ENCODE results near the gene SYNPO2. TPM values are rescaled to one million over a fixed set of nuclear protein-coding genes. Genes with fewer than 3 reads are reported as not detected.
A peak's percentile ranks its signal among the peaks of the same experiment; 100 is the strongest.
"Not testable (repeated sequence)": the region's sequence is repeated elsewhere in the genome, so short reads cannot be mapped to it uniquely, and the experiment has no call there.

The SYNPO2 gene
- total RNA-seq, 1 donor from 2014 or later, result 13.3 TPM

- not testable (repeated sequence) for ATAC-seq
Observed at GRCh38 chr4:119003001-119003400, 114.3 kb downstream of the SYNPO2 start.

- no peak for ATAC-seq
Observed at GRCh38 chr4:119005928-119006460, 117.3 kb downstream of the SYNPO2 start.

GRCh38 chr4:119008761-119009160 lies 120.1 kb downstream of the SYNPO2 start:
- ATAC-seq, result no peak

- not testable (repeated sequence) for ATAC-seq
Observed at GRCh38 chr4:119010221-119010620, 121.6 kb downstream of the SYNPO2 start.

DNA sequence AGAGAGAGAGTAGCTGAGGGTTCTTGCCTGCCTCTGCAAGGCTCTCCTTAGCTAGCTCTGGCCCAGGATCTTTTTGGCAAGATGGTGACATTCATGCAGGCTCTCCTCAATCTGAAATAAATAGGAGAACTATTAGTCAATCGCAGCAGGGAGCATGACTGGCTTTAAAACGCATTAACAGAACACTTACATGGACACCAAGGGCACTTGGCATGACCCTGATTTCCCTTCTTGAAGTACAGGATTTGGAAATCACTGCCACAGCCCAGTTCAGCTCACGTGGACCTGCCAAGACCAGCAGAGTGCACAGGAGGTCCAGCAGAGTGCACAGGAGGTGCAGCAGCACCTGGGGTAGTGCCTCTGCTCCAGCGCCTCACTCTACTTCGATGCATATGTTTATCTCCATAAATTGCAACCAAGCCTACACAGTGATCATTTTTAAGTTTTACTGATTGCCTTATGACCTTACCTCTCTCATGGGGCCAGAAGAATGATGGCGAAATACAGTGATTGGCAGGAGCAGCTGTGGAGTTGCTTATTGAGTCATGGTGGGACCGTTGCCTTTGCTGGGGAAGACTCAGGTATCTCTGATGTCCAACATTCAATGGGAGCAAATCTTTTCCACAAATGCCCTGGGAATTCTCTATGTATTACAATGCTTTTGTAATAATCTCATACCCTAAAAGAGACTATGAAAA lies 122.4 kb downstream of the SYNPO2 start:
- ATAC-seq, result no peak

DNA sequence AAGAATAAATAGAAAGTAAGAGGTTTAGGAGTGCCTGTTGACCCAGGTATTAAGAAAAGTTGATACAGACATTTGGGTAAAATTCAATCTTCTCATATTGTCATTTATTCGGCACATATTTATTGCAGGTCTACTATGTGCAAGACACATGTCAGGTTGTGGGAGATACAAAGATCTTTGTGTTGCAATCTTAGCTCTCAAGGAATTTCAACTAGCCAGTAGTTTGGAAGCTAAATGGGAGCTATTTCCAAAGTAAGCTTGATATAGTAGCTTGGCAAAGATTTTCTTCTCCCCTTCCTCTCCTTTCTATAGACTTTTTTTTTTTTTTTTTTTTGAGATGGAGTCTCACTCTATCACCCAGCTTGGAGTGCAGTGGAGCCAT lies 122.9 kb downstream of the SYNPO2 start:
- no peak for ATAC-seq

DNA sequence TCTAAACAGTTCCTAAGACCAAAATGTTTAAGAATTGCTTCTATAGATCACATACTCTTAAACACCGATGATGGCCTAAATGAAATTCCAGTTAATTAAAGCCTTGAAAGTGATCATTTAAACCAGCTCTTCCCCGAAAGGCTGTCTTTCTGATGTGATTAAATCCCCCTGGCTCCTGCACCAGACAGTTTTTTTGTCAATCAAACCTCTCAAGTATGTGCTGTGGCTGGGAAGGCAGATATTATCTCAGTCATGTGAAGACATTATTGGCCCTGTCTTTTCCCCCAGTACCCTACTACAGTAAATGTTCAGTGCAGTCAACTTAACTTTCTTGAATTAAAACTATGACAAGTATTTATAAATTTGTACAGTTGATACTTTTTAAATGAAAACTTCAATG lies 126.0 kb downstream of the SYNPO2 start:
- ATAC-seq, result no peak

DNA sequence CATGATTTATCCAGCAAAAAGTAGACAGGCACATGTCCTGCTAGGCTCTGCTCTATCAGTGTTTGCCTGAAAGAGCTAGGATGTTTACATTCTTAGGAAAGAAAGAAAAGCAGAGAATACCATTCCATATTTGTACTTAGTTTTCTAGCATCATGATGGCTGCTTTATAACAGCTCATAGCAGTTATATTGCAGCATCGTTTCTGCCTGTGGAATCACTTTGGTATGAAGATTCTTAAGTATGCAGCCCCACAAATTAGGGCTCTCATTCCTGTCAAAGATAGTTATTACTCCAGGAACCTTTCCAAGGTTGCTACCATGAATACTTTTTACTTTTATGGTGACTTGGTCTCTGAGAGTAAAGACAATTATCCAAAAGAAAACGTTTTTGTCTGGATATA lies 128.0 kb downstream of the SYNPO2 start:
- ATAC-seq, result no peak

DNA sequence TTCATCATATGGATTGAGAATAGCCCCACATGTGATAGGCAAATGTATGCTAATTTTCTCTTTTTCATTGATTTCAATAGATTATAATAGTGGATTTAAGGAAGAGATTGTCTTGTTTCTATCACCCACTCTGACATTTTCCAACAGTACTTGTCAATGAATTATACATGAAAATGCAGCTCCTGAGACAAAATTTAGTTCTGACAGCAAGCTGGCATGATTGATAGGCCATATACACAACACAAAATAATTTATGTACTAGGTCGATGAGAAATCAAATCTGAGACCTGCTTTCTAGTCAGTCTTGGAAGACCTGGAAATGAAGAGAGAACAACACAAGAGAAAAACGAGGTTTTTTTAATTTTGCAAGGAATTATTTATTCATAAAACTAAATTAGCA lies 129.0 kb downstream of the SYNPO2 start:
- no peak for ATAC-seq

DNA sequence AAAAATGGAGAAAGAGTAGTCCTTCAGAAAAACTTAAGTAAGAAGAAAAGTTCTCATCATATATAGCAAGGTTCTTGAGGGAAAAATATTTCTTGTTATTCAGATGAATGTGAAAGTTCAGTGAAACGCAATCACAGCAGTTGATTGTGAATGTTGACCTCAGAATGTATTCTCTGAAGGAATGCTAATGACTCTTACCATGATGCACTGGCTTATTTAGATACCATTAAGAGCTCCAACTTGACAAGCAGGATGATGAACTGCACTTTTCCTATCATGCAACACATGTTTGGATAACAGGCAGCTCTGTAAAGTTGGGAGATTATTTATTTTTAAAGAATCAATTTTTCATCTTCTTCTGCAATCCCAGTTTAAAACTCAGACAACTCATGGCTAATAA lies 131.5 kb downstream of the SYNPO2 start:
- no peak for ATAC-seq

DNA sequence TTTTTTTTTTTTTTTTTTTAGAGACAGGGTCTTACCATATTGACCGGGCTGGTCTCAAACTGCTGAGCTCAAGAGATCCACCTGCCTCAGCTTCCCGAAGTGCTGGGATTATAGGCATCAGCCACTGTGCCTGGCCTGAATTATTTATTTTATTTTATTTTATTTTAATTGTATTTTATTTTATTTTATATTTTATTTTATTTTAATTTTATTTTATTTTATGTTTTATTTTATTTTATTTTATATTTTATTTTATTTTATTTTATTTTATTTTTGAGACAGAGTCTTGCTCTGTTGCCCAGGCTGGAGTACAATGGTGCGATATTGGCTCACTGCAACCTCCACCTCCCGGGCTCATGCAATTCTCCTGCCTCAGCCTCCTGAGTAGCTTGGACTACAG lies 133.9 kb downstream of the SYNPO2 start:
- not testable (repeated sequence) for ATAC-seq

- no peak for ATAC-seq
Observed at GRCh38 chr4:119024102-119024501, 135.4 kb downstream of the SYNPO2 start.

GRCh38 chr4:119025420-119025819 lies 136.8 kb downstream of the SYNPO2 start:
- peak; percentile 84 for ATAC-seq

DNA sequence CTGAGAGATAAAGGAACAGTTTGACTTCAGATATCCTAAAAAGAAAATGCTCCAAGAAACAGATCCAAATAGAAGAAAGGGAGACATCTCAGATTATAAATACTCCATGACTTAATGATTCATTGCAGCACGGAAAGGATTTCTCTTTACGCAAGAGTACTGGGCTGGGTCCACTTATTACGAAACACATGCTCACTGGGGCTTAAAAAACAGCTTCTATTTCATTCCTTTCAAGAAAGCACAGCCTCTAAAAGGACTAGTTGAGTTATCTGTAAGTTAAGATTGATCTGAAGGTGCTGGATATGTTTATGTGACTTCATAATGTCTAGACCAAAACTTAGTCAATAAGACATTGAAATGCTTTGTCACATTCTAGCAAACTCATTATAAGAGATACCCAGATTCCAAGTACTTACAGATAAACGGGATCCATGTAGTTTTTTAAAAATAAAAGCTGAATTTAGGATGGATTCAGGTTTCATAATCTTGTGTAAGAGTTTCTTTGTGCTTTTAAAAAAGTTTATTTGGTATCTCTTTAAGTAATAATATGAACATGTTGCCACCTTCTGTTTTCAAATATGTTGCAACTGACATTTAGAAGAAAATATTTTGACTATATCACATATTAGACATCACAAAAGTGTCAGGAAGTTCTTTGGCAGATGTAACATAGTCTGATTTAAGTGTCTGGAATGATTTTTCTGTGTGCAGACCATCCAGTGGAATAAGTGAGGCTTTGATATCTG lies 137.4 kb downstream of the SYNPO2 start:
- ATAC-seq, result peak; percentile 96

GRCh38 chr4:119026662-119027444 lies 138.2 kb downstream of the SYNPO2 start:
- no peak for ATAC-seq

DNA sequence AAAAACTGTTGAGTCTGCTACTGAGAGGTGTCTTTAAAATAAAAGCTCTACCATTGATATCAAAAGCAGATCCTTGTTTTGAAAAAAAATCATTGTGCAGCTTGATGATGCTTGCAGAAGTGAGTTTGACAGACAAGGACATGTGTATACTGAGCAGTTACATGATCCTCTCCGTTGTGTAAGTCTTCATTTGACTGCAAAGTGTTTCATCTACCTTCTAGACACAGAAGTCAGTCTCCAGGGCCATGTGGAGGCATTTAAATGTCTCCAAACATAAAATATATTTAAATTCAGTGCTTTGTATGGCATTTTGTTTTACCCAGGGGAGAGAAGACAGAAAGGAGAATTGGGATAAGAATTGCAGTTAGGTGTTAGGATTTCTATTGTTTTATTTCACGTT lies 139.2 kb downstream of the SYNPO2 start:
- no peak for ATAC-seq

DNA sequence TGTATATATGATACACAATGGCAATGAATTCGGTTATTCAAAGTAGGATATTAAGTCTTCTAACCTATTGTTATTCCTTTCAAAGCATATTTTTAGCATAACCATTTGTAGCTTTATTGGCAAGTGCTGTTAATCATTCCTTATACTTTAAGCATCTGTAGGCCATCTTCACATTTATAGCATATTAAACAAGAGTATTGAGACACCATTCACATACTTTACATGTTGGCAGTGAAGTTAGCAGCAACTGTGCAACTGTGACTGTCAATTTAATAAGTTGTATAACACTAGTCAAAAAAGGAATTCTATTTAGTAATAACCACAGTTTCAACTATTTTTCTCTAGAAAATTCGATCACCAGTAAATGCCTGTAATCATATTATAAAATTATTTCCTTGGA lies 139.6 kb downstream of the SYNPO2 start:
- ATAC-seq, result no peak

- no peak for ATAC-seq
Observed at GRCh38 chr4:119029847-119030535, 141.3 kb downstream of the SYNPO2 start.

DNA sequence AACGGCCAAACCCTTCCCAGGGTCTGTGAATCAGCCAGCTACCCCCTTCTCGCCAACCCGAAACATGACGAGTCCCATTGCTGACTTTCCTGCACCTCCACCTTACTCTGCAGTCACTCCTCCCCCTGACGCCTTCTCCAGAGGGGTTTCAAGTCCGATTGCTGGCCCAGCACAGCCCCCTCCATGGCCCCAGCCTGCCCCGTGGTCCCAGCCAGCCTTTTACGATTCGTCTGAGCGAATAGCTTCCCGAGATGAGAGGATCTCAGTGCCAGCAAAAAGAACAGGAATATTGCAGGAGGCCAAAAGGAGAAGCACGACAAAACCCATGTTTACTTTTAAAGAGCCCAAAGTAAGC lies 141.9 kb downstream of the SYNPO2 start:
- ATAC-seq, result no peak

DNA sequence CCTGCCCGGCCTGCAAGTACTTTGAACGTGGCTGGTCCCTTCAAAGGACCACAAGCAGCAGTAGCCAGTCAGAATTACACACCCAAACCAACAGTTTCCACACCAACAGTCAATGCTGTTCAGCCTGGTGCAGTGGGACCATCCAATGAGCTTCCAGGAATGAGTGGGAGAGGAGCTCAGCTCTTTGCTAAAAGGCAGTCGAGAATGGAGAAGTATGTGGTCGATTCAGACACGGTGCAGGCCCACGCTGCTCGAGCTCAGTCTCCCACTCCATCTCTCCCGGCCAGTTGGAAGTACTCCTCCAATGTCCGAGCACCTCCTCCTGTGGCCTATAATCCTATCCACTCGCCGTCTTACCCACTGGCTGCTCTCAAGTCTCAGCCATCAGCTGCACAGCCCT lies 142.6 kb downstream of the SYNPO2 start:
- no peak for ATAC-seq

- ATAC-seq, result no peak
Observed at GRCh38 chr4:119032921-119033685, 144.4 kb downstream of the SYNPO2 start.
